MM.1S (cell line): Measurements from ENCODE around the gene PIP4K2A.

Experiments
- CTCF ChIP-seq: fragments of 300-600 bp; sonication (generic); IDR thresholded peaks from 2 replicates; pipeline ENCODE4 v1.5.1; 2016; ENCODE audit warnings: antibody characterized with exemption, low read length, mixed read lengths
- EZH2 ChIP-seq: fragments of 300-600 bp; sonication (generic); optimal IDR thresholded peaks from 2 replicates; pipeline ENCODE3; 2017; ENCODE audit warnings: low read depth, mild to moderate bottlenecking, antibody characterized with exemption, low read length, mixed read lengths
- EZH2phosphoT487 ChIP-seq: fragments of 300-600 bp; sonication (generic); IDR thresholded peaks from 2 replicates; pipeline ENCODE4 v1.6.1; 2018; ENCODE audit warnings: antibody characterized with exemption, low read length

- TF ChIP-seq CTCF (no peak), EZH2 (no peak), EZH2phosphoT487 (no peak)
Measured at GRCh38 chr10:22710139-22710745, 4.1 kb downstream of the PIP4K2A start.
